ENCODE data around the gene RNF40.

RNF40 gene

DNA sequence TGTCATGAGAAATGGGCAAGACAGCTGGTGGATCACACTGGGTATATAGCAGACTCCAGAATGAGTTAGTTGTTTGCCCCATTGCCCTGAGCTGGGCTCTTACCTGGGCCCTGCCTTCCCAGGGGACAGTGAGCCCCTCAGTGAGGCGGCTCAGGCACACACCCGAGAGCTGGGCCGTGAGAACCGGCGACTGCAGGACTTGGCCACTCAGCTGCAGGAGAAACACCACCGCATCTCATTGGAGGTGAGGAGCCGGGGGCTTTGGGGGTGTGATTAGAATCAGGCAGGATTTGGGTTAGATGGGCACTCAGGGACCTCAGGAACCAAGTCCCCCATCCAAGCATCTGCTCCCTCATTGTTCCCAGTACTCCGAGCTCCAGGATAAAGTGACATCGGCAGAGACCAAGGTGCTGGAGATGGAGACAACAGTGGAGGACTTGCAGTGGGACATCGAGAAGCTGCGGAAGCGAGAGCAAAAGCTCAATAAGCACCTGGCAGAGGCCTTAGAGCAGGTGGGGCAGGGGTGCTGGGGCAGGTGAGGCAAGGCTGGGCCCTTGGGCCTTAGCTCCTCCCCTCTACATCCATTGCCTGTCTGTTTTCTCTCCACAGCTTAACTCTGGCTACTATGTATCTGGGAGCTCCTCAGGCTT lies 2.8 kb downstream of the RNF40 start:
- no peak overlapping the region for H3K9ac ChIP-seq (ENCODE audit: low read length)
- no peak overlapping the region for H3K27ac ChIP-seq (ENCODE audit: low read length)
- DNase-seq: no peak
- H3K27me3 ChIP-seq (replicated peaks; ENCODE audit: insufficient read depth, low read length): no peaks in the 10 kb centered on the region
- H3F3A ChIP-seq (ENCODE audit: insufficient read depth, low read length): no peaks in the 10 kb centered on the region
- H3K79me2 ChIP-seq (ENCODE audit: low read length): peaks cover 25% of the 10 kb centered on the region
- no peaks in the 10 kb centered on the region for H3K9me3 ChIP-seq (replicated peaks; ENCODE audit: insufficient read depth, low read length)
- H3K4me3 ChIP-seq (ENCODE audit: low read length): no peak overlapping the region
- TF ChIP-seq EZH2phosphoT487 (IDR thresholded peaks at IDR 0.05; ENCODE audit: low read length) (no peak), EZH2 (optimal IDR thresholded peaks at IDR 0.05; ENCODE audit: low read depth, low read length) (no peak)
- TF ChIP-seq, protein P1, sequence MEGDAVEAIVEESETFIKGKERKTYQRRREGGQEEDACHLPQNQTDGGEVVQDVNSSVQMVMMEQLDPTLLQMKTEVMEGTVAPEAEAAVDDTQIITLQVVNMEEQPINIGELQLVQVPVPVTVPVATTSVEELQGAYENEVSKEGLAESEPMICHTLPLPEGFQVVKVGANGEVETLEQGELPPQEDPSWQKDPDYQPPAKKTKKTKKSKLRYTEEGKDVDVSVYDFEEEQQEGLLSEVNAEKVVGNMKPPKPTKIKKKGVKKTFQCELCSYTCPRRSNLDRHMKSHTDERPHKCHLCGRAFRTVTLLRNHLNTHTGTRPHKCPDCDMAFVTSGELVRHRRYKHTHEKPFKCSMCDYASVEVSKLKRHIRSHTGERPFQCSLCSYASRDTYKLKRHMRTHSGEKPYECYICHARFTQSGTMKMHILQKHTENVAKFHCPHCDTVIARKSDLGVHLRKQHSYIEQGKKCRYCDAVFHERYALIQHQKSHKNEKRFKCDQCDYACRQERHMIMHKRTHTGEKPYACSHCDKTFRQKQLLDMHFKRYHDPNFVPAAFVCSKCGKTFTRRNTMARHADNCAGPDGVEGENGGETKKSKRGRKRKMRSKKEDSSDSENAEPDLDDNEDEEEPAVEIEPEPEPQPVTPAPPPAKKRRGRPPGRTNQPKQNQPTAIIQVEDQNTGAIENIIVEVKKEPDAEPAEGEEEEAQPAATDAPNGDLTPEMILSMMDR (IDR thresholded peaks at IDR 0.05; ENCODE audit: low read length): no peak
- peaks cover 9% of the 10 kb centered on the region; the same call in 1 of the 2 replicates for H3K36me3 ChIP-seq (replicated peaks; ENCODE audit: insufficient read depth, low read length)
- peaks cover 17% of the 10 kb centered on the region for H3K4me1 ChIP-seq (ENCODE audit: low read length)
- no peaks in the 10 kb centered on the region for H3K9me2 ChIP-seq (replicated peaks; ENCODE audit: insufficient read depth, low read length)
- H4K20me1 ChIP-seq (ENCODE audit: insufficient read depth, low read length): no peaks in the 10 kb centered on the region
- H2AFZ ChIP-seq (ENCODE audit: low read length): no peak overlapping the region
- no peak overlapping the region for H3K4me2 ChIP-seq (ENCODE audit: low read depth, low read length)

GRCh38 chr16:30766206-30766932 lies 4.2 kb downstream of the RNF40 start:
- Histone ChIP-seq H3K79me2 (ENCODE audit: low read length) (peaks cover 25% of the 10 kb centered on the region), H3F3A (ENCODE audit: insufficient read depth, low read length) (no peaks in the 10 kb centered on the region), H3K27ac (ENCODE audit: low read length) (no peak overlapping the region), H3K9me2 (replicated peaks; ENCODE audit: insufficient read depth, low read length) (no peaks in the 10 kb centered on the region), H2AFZ (ENCODE audit: low read length) (no peak overlapping the region), H3K9me3 (replicated peaks; ENCODE audit: insufficient read depth, low read length) (no peaks in the 10 kb centered on the region), H4K20me1 (ENCODE audit: insufficient read depth, low read length) (no peaks in the 10 kb centered on the region), H3K36me3 (replicated peaks; ENCODE audit: insufficient read depth, low read length) (peaks cover 9% of the 10 kb centered on the region; the same call in 1 of the 2 replicates), H3K4me2 (ENCODE audit: low read depth, low read length) (no peak overlapping the region), H3K4me1 (ENCODE audit: low read length) (peaks cover 9% of the 10 kb centered on the region), H3K9ac (ENCODE audit: low read length) (no peak overlapping the region), H3K4me3 (ENCODE audit: low read length) (no peak overlapping the region), H3K27me3 (replicated peaks; ENCODE audit: insufficient read depth, low read length) (no peaks in the 10 kb centered on the region)
- no peak for DNase-seq
- no peak for TF ChIP-seq EZH2 (optimal IDR thresholded peaks at IDR 0.05; ENCODE audit: low read depth, low read length)
- TF ChIP-seq EZH2phosphoT487 (IDR thresholded peaks at IDR 0.05; ENCODE audit: low read length): no peak
- TF ChIP-seq, protein P1 (IDR thresholded peaks at IDR 0.05; ENCODE audit: low read length): no peak

DNA sequence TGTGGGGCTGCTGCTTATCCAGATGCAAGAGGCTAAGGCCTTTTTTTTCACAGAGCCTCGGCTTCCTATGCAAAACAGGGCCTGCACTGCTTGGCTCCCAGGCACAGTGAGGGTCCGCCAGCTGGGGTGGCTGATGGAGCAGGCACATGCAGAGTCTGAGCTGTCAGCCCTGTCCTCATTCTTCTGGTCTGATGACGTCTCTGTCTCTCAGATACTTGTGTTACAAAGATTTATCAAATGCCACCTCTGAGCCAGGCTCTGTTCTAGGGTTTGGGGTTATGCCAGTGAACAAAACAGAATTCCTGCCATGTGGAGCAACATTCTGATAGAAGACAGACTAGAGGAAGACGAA lies 4.8 kb downstream of the RNF40 start:
- no peaks in the 10 kb centered on the region for H3K9me2 ChIP-seq (replicated peaks; ENCODE audit: insufficient read depth, low read length)
- H3K27me3 ChIP-seq (replicated peaks; ENCODE audit: insufficient read depth, low read length): no peaks in the 10 kb centered on the region
- no peak overlapping the region for H3K9ac ChIP-seq (ENCODE audit: low read length)
- no peaks in the 10 kb centered on the region for H4K20me1 ChIP-seq (ENCODE audit: insufficient read depth, low read length)
- no peak overlapping the region for H3K27ac ChIP-seq (ENCODE audit: low read length)
- no peak overlapping the region for H3K4me3 ChIP-seq (ENCODE audit: low read length)
- TF ChIP-seq, protein P1 (IDR thresholded peaks at IDR 0.05; ENCODE audit: low read length): no peak
- no peak for TF ChIP-seq EZH2phosphoT487 (IDR thresholded peaks at IDR 0.05; ENCODE audit: low read length)
- H3K9me3 ChIP-seq (replicated peaks; ENCODE audit: insufficient read depth, low read length): no peaks in the 10 kb centered on the region
- no peak overlapping the region for H3K4me2 ChIP-seq (ENCODE audit: low read depth, low read length)
- H3F3A ChIP-seq (ENCODE audit: insufficient read depth, low read length): no peaks in the 10 kb centered on the region
- no peak overlapping the region for H2AFZ ChIP-seq (ENCODE audit: low read length)
- peaks cover 9% of the 10 kb centered on the region for H3K36me3 ChIP-seq (replicated peaks; ENCODE audit: insufficient read depth, low read length)
- no peak for DNase-seq
- peaks cover 25% of the 10 kb centered on the region for H3K79me2 ChIP-seq (ENCODE audit: low read length)
- peaks cover 9% of the 10 kb centered on the region for H3K4me1 ChIP-seq (ENCODE audit: low read length)

Measured in MM.1S (cell line).